Prostate gland (tissue), 2 donors: Measurements from ENCODE around the gene TESPA1.

Experiments
- CTCF ChIP-seq, 4 experiments: fragments of 200-600 bp in 2 of 4; fragments of 450-650 bp in 2 of 4; sonication (generic) in 2 of 4; IDR thresholded peaks; 1 replicate in 3 of 4; 2 replicates in 1 of 4; pipeline ENCODE4 v1.5.1; 2016 to 2019; ENCODE audit warnings: antibody characterized with exemption in 4 of 4, mild to moderate bottlenecking in 2 of 4, moderate library complexity in 2 of 4
- POLR2A ChIP-seq: fragments of 450-650 bp; IDR thresholded peaks from one replicate; pipeline ENCODE4 v1.6.1; 2016; ENCODE audit warnings: antibody characterized with exemption, mild to moderate bottlenecking
- POLR2AphosphoS5 ChIP-seq: sonication (generic); formaldehyde crosslinking; IDR thresholded peaks from one replicate; pipeline ENCODE4 v1.6.1; 2017; ENCODE audit warnings: antibody characterized with exemption

DNA sequence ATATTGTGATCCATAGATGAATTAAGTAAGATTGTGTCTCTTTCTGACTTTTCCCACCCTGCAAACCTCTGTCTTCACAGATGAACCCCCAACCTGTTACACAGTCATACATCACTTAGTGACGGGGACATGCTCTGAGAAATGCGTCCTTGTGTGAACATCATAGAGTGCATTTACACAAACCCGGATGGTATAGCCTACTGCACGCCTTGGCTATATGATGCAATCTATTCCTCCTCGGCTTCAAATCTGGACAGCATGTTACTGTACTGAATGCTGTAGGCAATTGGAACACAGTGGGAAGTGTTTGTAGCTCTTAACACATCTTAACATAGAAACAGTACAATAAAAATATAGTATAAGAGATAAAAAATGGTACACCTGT lies 7.4 kb upstream of the TESPA1 start:
- TF ChIP-seq CTCF (IDR thresholded peaks at IDR 0.05) (no peak), POLR2AphosphoS5 (no peak), POLR2A (no peak)
